HCT116 (cell line): ENCODE measurements around the gene VIPR2. TPM values are rescaled to one million over a fixed set of nuclear protein-coding genes. Genes with fewer than 3 reads are reported as not detected.

Experiments
- ATAC-seq: fragments of 200-7000 bp; cut with Tn5 transposase; 2 replicates; pipeline ENCODE4 v1.9.1; 2020; ENCODE audit warnings: mild to moderate bottlenecking, moderate library complexity
- BruUV-seq: library from RNA; stranded (reverse); fragments of 400-500 nt; replicated peaks from 2 replicates; lab custom pipeline; 2021; lab: Mats Ljungman, UMichigan
- CTCF ChIA-PET: fragments of 300-600 bp; sonication (Branson Sonifier 250); formaldehyde crosslinking; loops from one replicate; lab custom pipeline; 2021; ENCODE audit warnings: antibody characterized with exemption; lab: Charles Lee
- POLR2A ChIA-PET: fragments of 300-600, 350-600 bp; sonication (Branson Sonifier 250); formaldehyde crosslinking; loops from one replicate; lab custom pipeline; 2021; ENCODE audit warnings: antibody characterized with exemption; lab: Charles Lee
- RAD21 ChIA-PET, 2 experiments: fragments of 300-600 bp; sonication (Branson Sonifier 250); formaldehyde crosslinking; loops; one replicate each; lab custom pipeline; 2023; ENCODE audit warnings: low total read pairs in 2 of 2; ENCODE audit not compliant: uncharacterized antibody in 2 of 2, unreplicated experiment in 2 of 2, low non-redundant PET in 1 of 2; lab: Charles Lee
- DNase-seq: peaks from one replicate; pipeline ENCODE4 v3.0.0-alpha.2; 2010; ENCODE audit warnings: low read depth, low spot score
- H2AFZ ChIP-seq: fragments of 200-600 bp; shearing (Covaris generic), sonication (generic); 2 replicates; pipeline ENCODE4 v1.6.1; 2017; ENCODE audit warnings: low read depth, mixed run types, mixed read lengths, antibody characterized with exemption, low read length; ENCODE audit not compliant: poor library complexity, severe bottlenecking
- H3K27ac ChIP-seq: 2 replicates; pipeline ENCODE4 v1.5.1; 2012; ENCODE audit warnings: low read depth, low read length
- H3K27me3 ChIP-seq: fragments of 200-600 bp; sonication (generic); 2 replicates; pipeline ENCODE4 v1.6.1; 2016; ENCODE audit warnings: mixed run types, low read length, mixed read lengths; ENCODE audit not compliant: insufficient read depth
- H3K36me3 ChIP-seq, 2 experiments: fragments of 200-500 bp in 1 of 2; fragments of 200-600 bp in 1 of 2; sonication (Bioruptor generic) in 1 of 2; sonication (generic) in 1 of 2; 2 replicates each; pipeline versions ENCODE4 v1.5.1 to v1.6.1; 2014 to 2016; ENCODE audit warnings: low read length in 2 of 2, inconsistent platforms in 1 of 2, mixed read lengths in 1 of 2, mixed run types in 1 of 2; ENCODE audit not compliant: insufficient read depth in 2 of 2, control insufficient read depth in 1 of 2
- H3K4me1 ChIP-seq, 2 experiments: fragments of 200-600 bp in 1 of 2; sonication (generic) in 1 of 2; 2 replicates each; pipeline versions ENCODE4 v1.5.1 to v1.6.1; 2012 to 2017; ENCODE audit warnings: low read length in 2 of 2, inconsistent platforms in 1 of 2, mild to moderate bottlenecking in 1 of 2, mixed read lengths in 1 of 2, mixed run types in 1 of 2, moderate library complexity in 1 of 2; ENCODE audit not compliant: insufficient read depth in 2 of 2, control insufficient read depth in 1 of 2
- H3K4me2 ChIP-seq: fragments of 200-600 bp; sonication (generic); 2 replicates; pipeline ENCODE4 v1.6.1; 2017; ENCODE audit warnings: mixed run types, low read length, mixed read lengths
- H3K4me3 ChIP-seq, 2 experiments: fragments of 200-600 bp in 1 of 2; sonication (generic) in 1 of 2; replicated peaks in 1 of 2; 2 replicates each; pipeline ENCODE4 v1.5.1; 2011 to 2016; ENCODE audit warnings: low read length in 2 of 2, control low read depth in 1 of 2, low read depth in 1 of 2, mild to moderate bottlenecking in 1 of 2, mixed read lengths in 1 of 2, mixed run types in 1 of 2
- H3K79me2 ChIP-seq: fragments of 200-600 bp; sonication (generic); 2 replicates; pipeline ENCODE4 v1.6.1; 2017; ENCODE audit warnings: mild to moderate bottlenecking, mixed run types, low read length, moderate library complexity, mixed read lengths; ENCODE audit not compliant: insufficient read depth
- H3K9ac ChIP-seq: fragments of 200-600 bp; sonication (generic); 2 replicates; pipeline ENCODE4 v1.6.1; 2016; ENCODE audit warnings: low read length, mixed read lengths
- H3K9me2 ChIP-seq: fragments of 200-600 bp; sonication (generic), shearing (Covaris generic); 2 replicates; pipeline ENCODE4 v1.6.1; 2017; ENCODE audit warnings: mixed run types, mild to moderate bottlenecking, moderate library complexity; ENCODE audit not compliant: insufficient read depth
- H3K9me3 ChIP-seq, 2 experiments: fragments of 200-500 bp in 1 of 2; fragments of 200-600 bp in 1 of 2; sonication (Bioruptor generic) in 1 of 2; sonication (generic) in 1 of 2; 2 replicates each; pipeline ENCODE4 v1.6.1; 2014 to 2017; ENCODE audit warnings: low read length in 2 of 2, mixed read lengths in 2 of 2, inconsistent platforms in 1 of 2, low read depth in 1 of 2, mild to moderate bottlenecking in 1 of 2, mixed run types in 1 of 2, moderate library complexity in 1 of 2; ENCODE audit not compliant: control insufficient read depth in 1 of 2, insufficient read depth in 1 of 2
- H4K20me1 ChIP-seq: fragments of 200-600 bp; sonication (generic), shearing (Covaris generic); 2 replicates; pipeline ENCODE4 v1.6.1; 2017; ENCODE audit warnings: mixed run types, mild to moderate bottlenecking, moderate library complexity; ENCODE audit not compliant: insufficient read depth
- JUND ChIP-seq: IDR thresholded peaks from 2 replicates; pipeline ENCODE4 v1.6.1; 2012
- POLR2AphosphoS5 ChIP-seq: IDR thresholded peaks from 2 replicates; pipeline ENCODE4 v1.6.1; 2011; ENCODE audit warnings: mild to moderate bottlenecking, low read depth, low read length, moderate library complexity
- RAD21 ChIP-seq: IDR thresholded peaks from 2 replicates; pipeline ENCODE4 v1.6.1; 2012; ENCODE audit warnings: low read depth, mild to moderate bottlenecking
- TCF7L2 ChIP-seq: IDR thresholded peaks from 2 replicates; pipeline ENCODE4 v1.7.0; 2011; ENCODE audit warnings: borderline replicate concordance, inconsistent platforms; ENCODE audit not compliant: insufficient read depth, insufficient read length; ENCODE audit errors: extremely low read depth
- intact Hi-C: fragments of 100-400 bp; cut with micrococcal nuclease; formaldehyde crosslinking; loops from 2 replicates; pipeline ENCODE4 v1.10.0; 2022
- total RNA-seq: library from RNA; stranded (reverse); gene quantifications from one replicate; pipeline ENCODE4 v1.2.1, GENCODE V29; 2021; ENCODE audit not compliant: unreplicated experiment
- TF ChIP-seq, protein P1 (sequence below): IDR thresholded peaks from 2 replicates; pipeline ENCODE4 v1.6.1; 2011; ENCODE audit warnings: mild to moderate bottlenecking, low read length, moderate library complexity; ENCODE audit not compliant: insufficient replicate concordance; ENCODE audit errors: extremely low read depth
- TF ChIP-seq, protein P2 (sequence below): IDR thresholded peaks from 2 replicates; pipeline ENCODE4 v1.6.1; 2012; ENCODE audit warnings: low read depth

Gene VIPR2
- total RNA-seq, 1 experiment from 2014 or later, result 0.10 TPM

DNA sequence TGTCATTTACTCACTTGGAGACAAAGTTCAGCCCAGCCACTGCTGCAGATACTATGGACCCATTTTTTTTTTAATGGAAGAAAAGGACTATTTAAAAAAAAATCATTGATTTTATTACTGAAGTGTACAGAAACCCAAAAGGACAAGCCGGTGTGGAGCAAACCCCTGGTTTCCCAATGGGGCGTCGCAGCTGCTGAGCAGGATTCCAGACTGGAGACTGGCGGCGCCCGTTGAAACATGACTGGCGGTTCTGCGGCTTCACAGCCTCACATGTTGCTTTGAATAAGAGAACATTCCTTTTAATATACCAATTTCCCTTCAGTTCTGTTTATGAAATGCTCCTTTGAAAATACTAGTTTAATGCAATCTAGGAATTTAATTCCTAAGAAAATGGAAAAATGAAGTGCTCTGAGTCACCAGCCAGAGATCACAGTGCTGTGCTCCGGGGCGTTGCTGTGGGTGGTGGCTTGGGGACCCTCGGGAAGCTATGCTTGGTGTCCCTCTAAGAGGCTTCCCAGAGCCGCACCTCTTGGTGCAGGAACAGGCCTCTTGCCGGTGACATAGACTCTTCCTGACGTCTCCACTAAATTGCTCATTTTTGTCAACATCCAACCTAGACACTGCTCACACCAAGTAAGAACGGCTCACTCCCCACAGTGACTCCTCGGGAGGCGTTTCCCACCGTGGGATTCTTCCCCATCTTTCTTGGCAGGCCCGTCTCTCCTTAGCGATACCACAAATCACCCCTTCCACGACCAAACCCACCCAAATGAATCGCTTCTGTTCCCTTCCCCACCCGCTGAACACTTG, 12.0 kb upstream of the VIPR2 start:
- Histone ChIP-seq H3K36me3 (no peaks in the 10 kb centered on the region), H3K9me3 (no peaks in the 10 kb centered on the region), H2AFZ (no peak overlapping the region), H3K9me2 (no peaks in the 10 kb centered on the region), H3K27ac (no peak overlapping the region), H3K9ac (no peak overlapping the region), H3K4me1 (no peaks in the 10 kb centered on the region)
- ATAC-seq (no peak), DNase-seq (no peak)
- ChIA-PET CTCF (no interaction called here), POLR2A (no interaction called here)
- BruUV-seq, result no TSS peak
- intact Hi-C loops, result no loop called here
- TF ChIP-seq, protein P1, sequence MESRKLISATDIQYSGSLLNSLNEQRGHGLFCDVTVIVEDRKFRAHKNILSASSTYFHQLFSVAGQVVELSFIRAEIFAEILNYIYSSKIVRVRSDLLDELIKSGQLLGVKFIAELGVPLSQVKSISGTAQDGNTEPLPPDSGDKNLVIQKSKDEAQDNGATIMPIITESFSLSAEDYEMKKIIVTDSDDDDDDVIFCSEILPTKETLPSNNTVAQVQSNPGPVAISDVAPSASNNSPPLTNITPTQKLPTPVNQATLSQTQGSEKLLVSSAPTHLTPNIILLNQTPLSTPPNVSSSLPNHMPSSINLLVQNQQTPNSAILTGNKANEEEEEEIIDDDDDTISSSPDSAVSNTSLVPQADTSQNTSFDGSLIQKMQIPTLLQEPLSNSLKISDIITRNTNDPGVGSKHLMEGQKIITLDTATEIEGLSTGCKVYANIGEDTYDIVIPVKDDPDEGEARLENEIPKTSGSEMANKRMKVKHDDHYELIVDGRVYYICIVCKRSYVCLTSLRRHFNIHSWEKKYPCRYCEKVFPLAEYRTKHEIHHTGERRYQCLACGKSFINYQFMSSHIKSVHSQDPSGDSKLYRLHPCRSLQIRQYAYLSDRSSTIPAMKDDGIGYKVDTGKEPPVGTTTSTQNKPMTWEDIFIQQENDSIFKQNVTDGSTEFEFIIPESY, result no peak
- TF ChIP-seq POLR2AphosphoS5, result no peak
- no peak for TF ChIP-seq TCF7L2
- TF ChIP-seq JUND, result no peak
- TF ChIP-seq, protein P2, sequence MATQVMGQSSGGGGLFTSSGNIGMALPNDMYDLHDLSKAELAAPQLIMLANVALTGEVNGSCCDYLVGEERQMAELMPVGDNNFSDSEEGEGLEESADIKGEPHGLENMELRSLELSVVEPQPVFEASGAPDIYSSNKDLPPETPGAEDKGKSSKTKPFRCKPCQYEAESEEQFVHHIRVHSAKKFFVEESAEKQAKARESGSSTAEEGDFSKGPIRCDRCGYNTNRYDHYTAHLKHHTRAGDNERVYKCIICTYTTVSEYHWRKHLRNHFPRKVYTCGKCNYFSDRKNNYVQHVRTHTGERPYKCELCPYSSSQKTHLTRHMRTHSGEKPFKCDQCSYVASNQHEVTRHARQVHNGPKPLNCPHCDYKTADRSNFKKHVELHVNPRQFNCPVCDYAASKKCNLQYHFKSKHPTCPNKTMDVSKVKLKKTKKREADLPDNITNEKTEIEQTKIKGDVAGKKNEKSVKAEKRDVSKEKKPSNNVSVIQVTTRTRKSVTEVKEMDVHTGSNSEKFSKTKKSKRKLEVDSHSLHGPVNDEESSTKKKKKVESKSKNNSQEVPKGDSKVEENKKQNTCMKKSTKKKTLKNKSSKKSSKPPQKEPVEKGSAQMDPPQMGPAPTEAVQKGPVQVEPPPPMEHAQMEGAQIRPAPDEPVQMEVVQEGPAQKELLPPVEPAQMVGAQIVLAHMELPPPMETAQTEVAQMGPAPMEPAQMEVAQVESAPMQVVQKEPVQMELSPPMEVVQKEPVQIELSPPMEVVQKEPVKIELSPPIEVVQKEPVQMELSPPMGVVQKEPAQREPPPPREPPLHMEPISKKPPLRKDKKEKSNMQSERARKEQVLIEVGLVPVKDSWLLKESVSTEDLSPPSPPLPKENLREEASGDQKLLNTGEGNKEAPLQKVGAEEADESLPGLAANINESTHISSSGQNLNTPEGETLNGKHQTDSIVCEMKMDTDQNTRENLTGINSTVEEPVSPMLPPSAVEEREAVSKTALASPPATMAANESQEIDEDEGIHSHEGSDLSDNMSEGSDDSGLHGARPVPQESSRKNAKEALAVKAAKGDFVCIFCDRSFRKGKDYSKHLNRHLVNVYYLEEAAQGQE, result no peak
- no peak for TF ChIP-seq RAD21
- TF ChIP-seq, all 23 proteins: peak for 0
- H3K4me2 ChIP-seq, result no peak overlapping the region
- RAD21 ChIA-PET, result no interaction called here
- peaks cover 8% of the 10 kb centered on the region; the same call in 1 of the 2 replicates for H3K27me3 ChIP-seq
- H3K4me3 ChIP-seq, result no peak overlapping the region
- no peaks in the 10 kb centered on the region for H4K20me1 ChIP-seq
- H3K79me2 ChIP-seq, result no peaks in the 10 kb centered on the region
